NCI-H774 (cell line): ENCODE data around the gene CADM4.
A peak's percentile ranks its signal among the peaks of the same experiment; 100 is the strongest.

ENCODE experiments used
- DNase-seq: peaks from one replicate; lab custom pipeline; 2025; lab: John Stamatoyannopoulos, UW

CADM4 gene

GRCh38 chr19:43634068-43634467 is 5.6 kb downstream of the CADM4 start:
- no peak for DNase-seq

- DNase-seq: no peak
Measured at GRCh38 chr19:43633520-43633919, 6.1 kb downstream of the CADM4 start.

GRCh38 chr19:43631491-43631890 is 8.2 kb downstream of the CADM4 start:
- DNase-seq: no peak

DNA sequence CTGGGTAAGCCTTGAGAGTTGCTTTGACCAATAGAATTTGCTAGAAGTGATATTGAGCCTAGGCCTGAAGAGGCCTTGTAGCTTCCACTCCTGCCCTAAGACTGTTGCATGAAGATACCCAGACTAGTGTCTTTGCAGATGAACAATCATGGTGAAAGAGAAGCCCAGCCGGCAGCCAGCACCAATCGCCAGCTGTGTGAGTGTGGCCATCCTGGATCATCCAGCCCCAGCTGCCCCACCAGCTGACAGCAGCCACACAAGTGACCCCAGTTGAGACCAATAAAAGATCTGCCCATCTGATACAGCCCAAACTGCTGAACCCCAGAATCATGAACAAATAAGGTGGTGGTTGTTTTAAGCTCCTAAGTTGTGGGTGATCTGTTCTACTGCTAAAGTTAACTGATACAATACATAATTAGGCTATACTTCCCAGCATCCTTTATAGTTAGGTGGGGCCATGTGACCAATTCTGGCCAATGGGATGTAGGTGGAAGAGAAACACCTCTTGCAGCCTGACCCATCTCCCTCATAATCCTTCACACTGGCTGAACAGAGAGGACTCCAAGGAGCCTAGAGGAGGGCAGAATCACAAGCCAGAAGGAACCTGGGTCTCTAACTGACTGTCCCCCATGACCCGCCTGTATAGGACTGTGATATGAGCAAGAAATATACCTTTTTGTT is 10.9 kb downstream of the CADM4 start:
- no peak for DNase-seq

- no peak for DNase-seq
Measured at GRCh38 chr19:43626838-43627237, 12.8 kb downstream of the CADM4 start.

DNA sequence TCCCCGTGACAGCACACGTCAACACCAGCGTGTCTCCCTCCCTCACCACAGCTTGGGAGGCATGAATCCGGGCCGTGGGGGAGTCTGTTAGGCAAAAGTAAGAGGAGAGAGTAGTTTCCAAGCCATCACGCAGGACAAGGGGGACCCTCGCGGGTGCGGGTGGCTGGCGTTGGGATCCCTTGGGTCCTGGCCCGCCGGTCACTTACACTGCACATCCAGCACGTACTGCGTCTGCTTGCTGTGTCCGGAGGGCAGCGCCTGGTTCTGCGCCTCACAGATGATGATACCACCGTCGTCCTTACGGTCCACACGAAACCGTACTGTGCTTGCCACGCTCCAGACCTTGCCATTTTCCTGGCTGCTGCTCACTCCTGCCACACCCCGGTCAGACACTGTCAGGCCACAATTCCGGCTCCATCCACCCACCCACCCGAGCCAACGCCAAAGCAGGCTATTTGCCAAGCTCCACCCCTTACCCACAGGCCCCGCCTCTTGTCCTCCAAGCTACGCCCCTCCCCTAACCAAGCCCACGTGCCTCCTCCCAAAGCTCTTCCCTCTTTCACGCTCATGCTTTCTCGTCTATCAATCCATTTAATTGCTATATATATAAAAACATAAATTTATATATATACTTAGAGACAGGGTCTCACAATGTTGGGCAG is 13.6 kb downstream of the CADM4 start:
- no peak for DNase-seq

DNA sequence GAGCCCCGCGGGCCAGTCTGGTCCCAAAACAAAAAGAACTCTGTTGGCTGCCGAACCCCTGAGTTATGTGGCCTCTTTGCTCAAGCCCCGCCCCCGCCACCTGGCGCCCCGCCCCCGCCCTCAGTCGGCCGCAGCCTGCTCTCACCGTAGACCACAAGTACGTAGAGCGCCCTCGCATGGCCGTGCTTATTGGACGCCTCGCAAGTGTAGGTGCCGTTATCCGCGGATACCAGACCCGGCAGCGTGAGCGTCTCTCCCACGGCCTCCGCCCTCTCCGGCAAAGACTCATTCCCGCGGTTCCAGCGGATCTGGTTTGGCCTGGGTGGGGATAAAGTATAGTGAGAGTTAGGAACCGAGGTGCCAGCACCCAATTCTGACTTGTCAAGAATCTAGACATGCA is 14.7 kb downstream of the CADM4 start:
- no peak for DNase-seq

DNA sequence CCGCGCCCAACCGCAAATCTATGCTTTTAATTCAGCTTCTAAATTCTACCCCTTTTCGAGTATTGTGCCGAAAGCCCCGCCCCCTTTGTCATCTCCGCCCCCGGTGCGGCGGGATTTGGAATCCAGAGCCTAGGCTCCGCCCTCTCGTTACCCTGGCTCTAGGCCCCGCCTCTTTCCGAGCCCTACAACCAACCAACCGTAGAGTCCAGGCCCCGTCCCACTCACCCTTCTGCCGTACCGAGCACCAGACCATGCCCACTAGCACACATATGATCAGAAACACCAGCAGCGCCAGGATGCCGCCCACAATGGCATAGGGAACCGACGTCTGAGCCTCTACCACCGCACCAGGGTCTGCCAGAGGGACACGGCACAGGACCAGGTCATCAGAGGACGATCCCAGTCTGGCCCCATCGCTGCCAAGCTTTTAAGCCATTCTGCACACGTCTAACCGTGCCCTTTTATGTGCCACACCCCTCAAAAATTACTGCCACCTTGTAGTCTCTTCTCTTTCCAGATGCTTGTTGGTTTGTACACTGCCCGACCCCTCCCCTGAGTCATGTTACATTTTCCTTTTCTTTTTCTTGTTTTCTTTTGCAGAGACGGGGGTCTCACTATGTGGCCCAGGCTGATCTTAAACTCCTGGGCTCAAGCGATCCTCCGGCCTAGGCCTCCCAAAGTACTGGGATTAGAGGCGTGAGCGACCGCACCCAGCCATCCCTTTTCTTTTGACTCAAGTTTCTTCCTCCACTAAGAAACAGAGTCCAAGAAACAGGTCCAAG is 15.6 kb downstream of the CADM4 start:
- no peak for DNase-seq

DNA sequence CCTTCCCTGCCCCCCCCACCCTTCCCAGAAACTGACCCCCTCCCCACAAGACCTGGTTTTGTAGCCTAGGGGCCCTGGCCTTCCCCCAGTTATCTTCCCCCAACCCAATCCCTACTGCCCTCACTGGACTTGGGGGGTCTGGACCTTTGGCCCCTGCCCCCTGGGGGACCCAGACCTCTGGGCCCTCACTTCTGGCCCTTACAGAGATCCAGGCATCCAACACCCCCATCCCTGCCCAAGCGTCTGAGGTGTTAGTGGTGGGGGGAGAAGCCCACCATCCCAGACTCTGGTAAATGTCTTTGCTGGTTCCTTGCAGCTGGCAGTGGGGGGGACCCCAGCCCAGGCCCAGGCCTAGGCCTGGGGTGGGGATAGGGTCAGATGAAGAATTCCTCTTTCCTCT is 16.7 kb downstream of the CADM4 start:
- no peak for DNase-seq

DNA sequence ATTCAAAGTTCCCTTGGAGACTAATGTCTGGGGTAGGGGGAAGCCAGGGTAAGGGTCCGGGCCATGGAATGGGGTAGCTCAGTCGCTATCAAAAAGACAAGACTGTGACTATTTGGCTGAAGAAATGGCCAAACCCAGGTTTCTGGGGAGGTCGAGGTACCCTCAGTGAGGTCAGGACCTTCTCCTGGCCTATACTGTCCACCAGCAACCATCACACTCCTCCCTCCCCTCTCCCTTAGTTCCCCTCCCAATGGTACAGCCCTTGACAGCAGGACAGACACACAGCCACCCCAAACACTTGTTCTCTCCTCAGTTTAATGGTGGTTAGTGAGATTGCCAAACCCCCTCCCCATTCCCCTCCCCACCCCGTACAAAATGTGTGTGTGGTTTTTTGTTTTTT is 17.6 kb downstream of the CADM4 start:
- DNase-seq: no peak

- no peak for DNase-seq
Measured at GRCh38 chr19:43620061-43621001, 19.3 kb downstream of the CADM4 start.

GRCh38 chr19:43619262-43620060 is 20.2 kb downstream of the CADM4 start, which contains the start of gene ZNF428:
TSS of gene ZNF428 (minus strand) at chr19:43619629. CDS start at chr19:43614304, 5,325 bp downstream.
- peak; percentile 86 for DNase-seq

GRCh38 chr19:43618921-43619261 is 20.8 kb downstream of the CADM4 start:
- DNase-seq: peak; percentile 48

- no peak for DNase-seq
Measured at GRCh38 chr19:43616954-43617353, 22.7 kb downstream of the CADM4 start.

DNA sequence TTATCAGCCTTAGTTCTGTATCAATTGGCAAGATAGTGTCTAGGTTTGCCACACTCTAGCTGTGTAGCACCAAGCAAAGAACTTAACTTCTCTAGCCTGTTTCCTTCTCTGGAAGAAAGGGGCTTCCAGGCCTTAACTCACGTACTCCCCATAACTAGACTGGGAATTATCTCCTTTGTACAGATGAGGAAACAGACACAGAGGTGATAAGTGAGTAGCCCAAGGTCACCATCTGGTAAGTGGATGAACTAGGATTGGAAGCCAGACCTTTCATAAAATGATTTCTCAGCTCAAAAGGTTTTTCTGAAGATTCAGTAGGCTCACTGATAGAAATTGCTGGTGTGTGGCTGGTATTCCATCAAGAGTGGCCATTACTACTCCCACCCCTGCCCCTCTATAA is 23.3 kb downstream of the CADM4 start:
- no peak for DNase-seq

GRCh38 chr19:43612374-43612773 is 27.3 kb downstream of the CADM4 start:
- no peak for DNase-seq

GRCh38 chr19:43611788-43612187 is 27.9 kb downstream of the CADM4 start, which contains the start of gene SRRM5:
TSS of gene SRRM5 (plus strand) at chr19:43612088. CDS start at chr19:43612122, 34 bp downstream.
- no peak for DNase-seq

GRCh38 chr19:43610493-43610892 is 29.2 kb downstream of the CADM4 start:
- DNase-seq: no peak

GRCh38 chr19:43609872-43610271 is 29.8 kb downstream of the CADM4 start:
- no peak for DNase-seq

DNA sequence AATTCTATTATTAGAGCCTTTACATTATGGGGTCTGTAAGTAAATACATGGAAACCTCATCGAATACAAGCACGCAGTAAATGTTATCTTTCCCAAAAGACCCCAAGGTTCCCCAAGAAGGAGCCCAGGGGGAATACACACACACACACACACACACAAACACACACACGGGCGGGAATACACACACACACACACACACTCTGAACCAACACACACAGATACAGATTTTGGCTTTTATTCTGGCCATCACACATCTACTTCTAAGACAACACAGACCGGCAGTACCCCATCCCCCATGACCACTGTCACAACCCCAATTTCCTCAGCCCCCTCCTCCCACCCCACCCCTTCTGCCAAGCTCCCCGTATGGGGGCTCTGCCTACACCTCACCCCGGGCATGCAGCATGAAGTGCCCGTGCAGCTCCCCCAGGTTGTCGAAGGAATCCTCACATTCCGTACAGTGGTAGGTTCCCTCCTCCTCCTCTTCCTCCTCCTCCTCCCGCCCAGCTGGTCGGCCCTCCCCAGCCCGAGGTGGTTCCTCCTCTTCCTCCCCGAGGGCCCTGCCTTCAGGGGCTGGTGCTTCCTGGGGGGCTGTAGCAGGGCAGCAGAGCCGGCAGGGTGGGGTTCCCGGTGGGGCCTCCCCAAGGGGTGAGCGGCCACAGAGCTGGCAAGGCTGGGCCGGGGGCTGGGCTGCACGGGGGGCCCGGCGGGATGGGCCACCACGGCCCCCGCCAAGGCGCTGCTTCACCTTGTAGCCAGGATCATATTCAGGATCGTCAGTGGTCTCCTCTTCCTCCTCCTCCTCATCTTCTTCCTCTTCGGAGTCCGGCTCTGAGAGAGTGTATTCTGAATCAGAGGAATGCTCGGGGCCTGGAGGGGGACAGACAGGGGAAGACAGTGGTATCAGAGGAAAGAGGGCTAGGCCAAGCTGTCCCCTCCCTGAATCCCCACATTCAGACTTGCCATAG is 32.1 kb downstream of the CADM4 start:
- DNase-seq: no peak
